ENCODE data around the gene ITGAV. TPM values are rescaled to one million over a fixed set of nuclear protein-coding genes. Genes with fewer than 3 reads are reported as not detected.

The ITGAV gene
- total RNA-seq, 1 experiment from 2014 or later: 26.9 TPM

DNA sequence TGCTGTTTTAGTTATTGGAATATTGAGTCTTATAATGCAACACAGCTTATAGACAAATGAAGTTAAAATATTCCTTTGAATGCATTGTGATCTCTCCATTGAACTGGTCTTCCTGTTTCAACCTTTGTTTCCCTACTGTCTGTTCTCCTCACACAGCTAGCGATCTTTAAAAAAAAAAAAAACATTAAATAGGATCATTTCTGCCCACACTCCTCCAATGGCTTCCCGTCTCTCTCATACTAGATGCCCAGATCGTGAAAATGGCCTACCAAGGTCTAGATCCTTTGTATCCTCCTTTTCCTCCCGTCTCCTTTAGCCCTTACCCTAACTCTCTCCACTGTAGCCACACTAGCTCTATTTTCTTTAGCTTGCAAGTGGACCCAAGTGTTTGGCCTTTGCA, 106.4 kb downstream of the ITGAV start:
- no peak overlapping the region for H3K56ac ChIP-seq (ENCODE audit: insufficient read length, low read depth, low read length)
- H3K18ac ChIP-seq (ENCODE audit: insufficient read length, low read depth, low read length): no peak overlapping the region
- H2BK5ac ChIP-seq (ENCODE audit: insufficient read length, low read length): no peak overlapping the region
- H3K27ac ChIP-seq (ENCODE audit: insufficient read length, low read depth, low read length): no peak overlapping the region
- no peak overlapping the region for H3K14ac ChIP-seq (ENCODE audit: insufficient read depth, low read length)
- no CpG with 5 or more reads among the region's 4 CpGs for WGBS (ENCODE audit: extremely low coverage, insufficient read length, low lambda C conversion rate)
- peaks cover 2% of the 10 kb centered on the region; the same call in 1 of the 2 replicates for H3K79me2 ChIP-seq (ENCODE audit: insufficient read depth, low read length)
- Mint-ChIP-seq H3K36me3 (ENCODE audit: insufficient read depth in 1 of 3, low read depth in 3 of 3) (peaks cover 0 to 2% (median 0%) of the 10 kb centered on the region in 3 experiments; a peak in 1 of 7 replicates), H3K27ac (no peak overlapping the region), H3K4me3 (peak overlapping the region in 1 of 2 experiments; percentile 13; a peak in 2 of 5 replicates), H3K9me3 (no peaks in the 10 kb centered on the region), H3K4me1 (peaks cover 14 to 30% of the 10 kb centered on the region in 2 experiments; a peak in 3 of 4 replicates), H3K27me3 (ENCODE audit: low read depth) (peaks cover 15% of the 10 kb centered on the region)
- no peak overlapping the region for H3K4me2 ChIP-seq (ENCODE audit: insufficient read depth, insufficient read length, low read length)
- no peak overlapping the region for H2AK5ac ChIP-seq (ENCODE audit: insufficient read length, low read length)
- H3K9ac ChIP-seq (ENCODE audit: extremely low read depth, insufficient read length, low read length): no peak overlapping the region
- no peak overlapping the region for H2BK20ac ChIP-seq (ENCODE audit: low read depth, low read length, poor library complexity, severe bottlenecking)
- H3K27me3 ChIP-seq (ENCODE audit: insufficient read depth, low read length): no peaks in the 10 kb centered on the region; the same call in 1 of the 2 replicates
- no peaks in the 10 kb centered on the region for H3K9me3 ChIP-seq (ENCODE audit: control insufficient read depth, low read depth, low read length)
- TF ChIP-seq, protein P1, sequence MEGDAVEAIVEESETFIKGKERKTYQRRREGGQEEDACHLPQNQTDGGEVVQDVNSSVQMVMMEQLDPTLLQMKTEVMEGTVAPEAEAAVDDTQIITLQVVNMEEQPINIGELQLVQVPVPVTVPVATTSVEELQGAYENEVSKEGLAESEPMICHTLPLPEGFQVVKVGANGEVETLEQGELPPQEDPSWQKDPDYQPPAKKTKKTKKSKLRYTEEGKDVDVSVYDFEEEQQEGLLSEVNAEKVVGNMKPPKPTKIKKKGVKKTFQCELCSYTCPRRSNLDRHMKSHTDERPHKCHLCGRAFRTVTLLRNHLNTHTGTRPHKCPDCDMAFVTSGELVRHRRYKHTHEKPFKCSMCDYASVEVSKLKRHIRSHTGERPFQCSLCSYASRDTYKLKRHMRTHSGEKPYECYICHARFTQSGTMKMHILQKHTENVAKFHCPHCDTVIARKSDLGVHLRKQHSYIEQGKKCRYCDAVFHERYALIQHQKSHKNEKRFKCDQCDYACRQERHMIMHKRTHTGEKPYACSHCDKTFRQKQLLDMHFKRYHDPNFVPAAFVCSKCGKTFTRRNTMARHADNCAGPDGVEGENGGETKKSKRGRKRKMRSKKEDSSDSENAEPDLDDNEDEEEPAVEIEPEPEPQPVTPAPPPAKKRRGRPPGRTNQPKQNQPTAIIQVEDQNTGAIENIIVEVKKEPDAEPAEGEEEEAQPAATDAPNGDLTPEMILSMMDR (conservative IDR thresholded peaks at IDR 0.05): no peak
- no peak overlapping the region for H2AFZ ChIP-seq (ENCODE audit: low read length)
- no peak overlapping the region for H3K4ac ChIP-seq (ENCODE audit: low read depth, low read length)
- no peak for DNase-seq
- no peak overlapping the region for H4K5ac ChIP-seq (ENCODE audit: insufficient read length, low read depth, low read length)
- no peak overlapping the region for H3T11ph ChIP-seq (ENCODE audit: low read length)
- H4K20me1 ChIP-seq (ENCODE audit: control insufficient read depth, insufficient read depth, insufficient read length): no peaks in the 10 kb centered on the region
- no peak overlapping the region for H4K8ac ChIP-seq (replicated peaks; ENCODE audit: insufficient read length, low read depth, low read length)
- peaks cover 3% of the 10 kb centered on the region for H3K4me1 ChIP-seq (ENCODE audit: insufficient read depth, low read length)
- no peak overlapping the region for H3K23ac ChIP-seq (ENCODE audit: insufficient read length, low read depth, low read length)
- peaks cover 4% of the 10 kb centered on the region for H3K79me1 ChIP-seq (ENCODE audit: insufficient read depth, low read depth, low read length, poor library complexity, severe bottlenecking)
- H2BK12ac ChIP-seq (ENCODE audit: insufficient read length, low read depth, low read length): no peak overlapping the region
- no peak overlapping the region for H4K91ac ChIP-seq (ENCODE audit: insufficient read length, low read depth, low read length)
- no peak overlapping the region for H2BK120ac ChIP-seq (ENCODE audit: low read depth, low read length, poor library complexity, severe bottlenecking)
- peaks cover 8% of the 10 kb centered on the region for H3K23me2 ChIP-seq (ENCODE audit: insufficient read length, low read depth, low read length, poor library complexity, severe bottlenecking)
- H2BK15ac ChIP-seq (ENCODE audit: low read depth, low read length): no peak overlapping the region
